GM19438 (cell line): Measurements from ENCODE around the gene CDHR4.
"Not testable (repeated sequence)": the region's sequence is repeated elsewhere in the genome, so short reads cannot be mapped to it uniquely, and the experiment has no call there.

Source experiments
- ATAC-seq: cut with Tn5 transposase; IDR thresholded peaks from one replicate; pipeline ENCODE4 v1.9.1; 2021; ENCODE audit warnings: low read depth; ENCODE audit not compliant: unreplicated experiment

Gene CDHR4, protein sequence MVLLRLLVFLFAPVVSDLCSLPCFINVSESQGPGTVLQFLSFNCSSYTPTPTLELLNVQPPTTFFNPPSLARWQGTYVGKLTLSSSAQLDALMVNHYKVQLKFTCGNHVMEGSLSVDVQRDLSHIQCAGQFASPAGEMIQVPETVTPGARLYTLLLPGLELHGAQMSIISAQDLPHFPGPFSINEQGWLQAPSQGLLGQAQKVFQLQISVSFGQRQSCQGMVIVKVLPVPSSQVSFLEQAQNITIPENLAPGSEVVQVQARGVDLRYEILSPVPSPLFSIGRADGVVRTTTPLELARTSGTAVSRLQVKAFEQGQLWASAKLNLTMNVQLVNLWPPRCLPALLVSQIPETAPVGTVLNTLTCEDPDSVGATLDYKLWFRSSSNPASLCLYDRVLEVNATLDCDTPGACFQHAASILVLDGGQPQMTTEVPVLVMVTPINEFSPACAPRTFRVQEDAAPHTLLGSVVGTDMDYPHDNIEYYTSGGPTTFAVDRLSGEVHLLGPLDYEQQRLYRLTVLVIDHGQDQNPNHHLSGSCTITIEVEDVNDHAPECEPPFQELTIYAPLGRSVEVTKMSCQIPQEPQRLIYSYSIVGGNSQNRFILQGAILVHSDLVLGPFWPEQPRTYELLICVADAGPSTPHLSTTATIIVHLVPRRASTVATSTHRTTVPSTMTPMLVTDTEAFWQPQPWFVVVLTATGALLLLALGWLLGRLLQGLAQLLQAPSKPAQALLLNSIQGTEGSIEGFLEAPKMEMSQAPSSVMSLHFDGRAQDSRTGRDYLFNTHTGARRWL

DNA sequence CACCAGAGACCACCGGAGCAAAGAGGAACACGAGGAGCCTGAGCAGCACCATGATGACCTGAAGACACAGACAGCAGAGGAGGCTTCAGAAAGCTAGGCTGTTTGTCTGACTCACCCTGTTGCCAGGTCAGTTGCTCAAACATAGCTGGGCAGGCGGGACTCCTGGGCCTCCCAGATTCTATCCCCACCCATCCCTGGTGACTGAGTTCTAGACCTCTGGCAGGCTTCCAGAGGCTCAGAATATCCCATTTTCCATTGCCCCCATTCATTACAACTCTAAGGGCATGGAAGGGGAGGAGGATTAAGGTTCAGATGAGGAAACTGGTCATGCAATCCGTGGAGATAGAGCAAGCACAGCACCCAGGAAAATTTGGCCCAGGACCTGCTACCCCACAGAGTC lies at the start of gene CDHR4:
TSS of gene CDHR4 (minus strand) at position 113 of the 400 bp plus-strand sequence. CDS start at position 52, 61 bp downstream.
- no peak for ATAC-seq

DNA sequence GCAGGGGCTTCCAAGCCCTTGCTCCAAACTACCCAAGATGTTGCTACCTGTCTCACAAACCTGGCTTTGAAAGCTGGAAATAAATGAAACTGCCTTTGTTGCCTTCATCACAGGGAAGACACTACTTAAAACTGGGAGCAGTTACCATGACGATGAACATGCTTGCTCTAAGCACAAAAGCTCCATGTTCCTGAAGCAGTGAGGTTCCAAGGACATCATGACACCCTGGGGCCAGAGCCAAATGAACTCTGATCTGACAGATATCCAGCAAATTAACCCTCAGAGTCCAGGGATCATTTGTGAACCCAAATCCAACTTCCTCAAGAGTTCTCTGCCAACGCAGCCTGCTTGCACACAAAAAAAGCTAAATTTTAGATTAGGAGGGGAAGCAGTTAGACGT lies 46.0 kb upstream of the CDHR4 start:
- no peak for ATAC-seq

- ATAC-seq, result no peak
Measured at GRCh38 chr3:49844464-49845183, 45.0 kb upstream of the CDHR4 start.

GRCh38 chr3:49842843-49843517 lies 43.3 kb upstream of the CDHR4 start:
- ATAC-seq, result no peak

DNA sequence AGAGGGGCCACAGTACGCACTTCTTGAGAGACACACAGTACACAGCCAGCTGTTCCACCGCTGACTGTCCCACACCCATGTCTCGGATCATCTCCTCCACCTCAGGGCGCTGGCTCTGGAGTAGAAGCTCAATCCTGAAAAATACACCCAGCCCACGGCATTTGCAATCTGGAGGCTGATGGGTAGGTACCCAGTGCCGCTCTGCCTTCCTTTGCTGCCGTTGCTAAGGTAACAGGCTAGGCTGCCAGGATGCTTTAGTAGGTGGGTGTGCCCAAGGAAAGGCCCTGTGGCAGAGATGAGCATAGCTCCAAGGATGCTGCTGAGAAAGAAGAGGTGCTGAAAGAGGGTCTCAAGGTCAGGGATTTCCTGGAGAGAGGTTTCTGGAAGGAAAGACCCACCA lies 42.1 kb upstream of the CDHR4 start:
- no peak for ATAC-seq

DNA sequence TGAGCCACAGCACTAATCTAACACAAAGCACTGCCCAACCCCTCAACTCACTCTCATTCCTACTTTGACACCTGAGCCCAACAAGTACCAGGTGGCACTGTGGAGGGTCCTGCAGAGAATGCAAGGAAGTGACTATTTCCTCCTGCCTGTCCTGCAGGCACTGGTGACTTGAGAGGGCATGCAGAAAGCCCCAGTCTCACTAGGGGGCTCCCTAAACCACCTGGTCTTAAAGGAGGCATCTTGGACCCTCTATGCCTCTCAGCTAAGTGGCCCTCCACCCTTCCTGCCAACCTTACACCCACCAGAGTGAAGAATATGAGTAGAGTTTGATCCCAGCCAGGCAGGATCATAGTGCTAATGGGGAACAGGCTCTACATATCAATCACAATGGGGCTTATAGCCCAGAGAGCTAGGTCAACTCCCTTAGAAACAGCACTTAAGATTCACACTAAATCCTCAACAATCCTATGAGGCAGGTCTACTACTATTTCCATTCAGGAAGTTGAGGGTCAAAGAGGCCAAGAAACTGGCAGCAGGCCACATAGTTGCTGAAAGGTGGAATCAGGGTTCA lies 41.5 kb upstream of the CDHR4 start:
- no peak for ATAC-seq

DNA sequence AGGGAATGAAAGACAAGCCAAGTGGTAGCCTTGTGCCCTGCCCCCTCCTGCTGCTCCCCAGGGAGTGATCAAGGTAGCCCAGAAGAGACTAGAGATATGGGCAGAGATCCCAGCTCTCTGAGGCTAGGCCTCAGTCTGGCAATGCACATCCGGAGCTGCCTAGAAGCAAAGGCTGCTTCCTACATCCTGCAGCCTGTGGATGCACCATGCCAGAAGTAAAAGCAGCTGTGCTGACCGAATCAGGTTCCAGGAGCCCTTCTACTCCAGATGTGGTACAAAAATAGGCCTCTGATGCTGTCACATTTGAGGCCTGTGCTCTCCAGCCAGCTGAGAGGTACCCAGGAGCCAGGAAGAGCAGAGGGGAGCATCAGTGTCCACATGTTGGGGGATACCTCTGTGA lies 40.7 kb upstream of the CDHR4 start:
- ATAC-seq, result no peak

DNA sequence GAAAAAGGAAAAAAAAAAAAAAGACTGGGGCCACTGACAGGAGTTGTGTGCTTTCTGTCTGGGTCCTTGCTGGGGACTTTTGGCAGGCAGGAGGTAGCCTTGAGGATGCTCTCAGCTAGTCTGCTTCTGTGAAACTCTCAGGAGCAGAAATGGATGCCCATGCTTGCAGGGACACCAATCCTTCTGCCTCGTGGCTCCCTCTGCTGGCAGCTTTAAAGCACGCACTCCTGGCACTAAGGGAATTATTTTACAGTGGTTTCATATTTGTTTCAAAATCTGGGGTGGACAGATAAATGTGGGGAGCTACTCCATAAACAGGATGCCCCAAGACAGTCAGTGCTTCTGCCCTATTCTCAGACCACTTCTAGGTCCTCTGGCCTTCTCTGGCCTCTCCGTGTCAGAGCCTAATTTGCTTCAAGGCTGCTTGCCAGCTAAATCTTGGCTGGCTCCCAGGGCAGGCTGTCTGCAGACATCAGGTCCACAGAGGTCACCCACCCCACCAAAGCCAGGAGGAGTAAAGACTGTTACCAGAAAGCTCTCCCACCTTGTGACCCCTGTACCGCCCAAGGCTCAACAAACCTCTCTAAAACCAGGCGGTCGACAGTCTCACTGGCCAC lies 39.6 kb upstream of the CDHR4 start:
- ATAC-seq, result no peak

DNA sequence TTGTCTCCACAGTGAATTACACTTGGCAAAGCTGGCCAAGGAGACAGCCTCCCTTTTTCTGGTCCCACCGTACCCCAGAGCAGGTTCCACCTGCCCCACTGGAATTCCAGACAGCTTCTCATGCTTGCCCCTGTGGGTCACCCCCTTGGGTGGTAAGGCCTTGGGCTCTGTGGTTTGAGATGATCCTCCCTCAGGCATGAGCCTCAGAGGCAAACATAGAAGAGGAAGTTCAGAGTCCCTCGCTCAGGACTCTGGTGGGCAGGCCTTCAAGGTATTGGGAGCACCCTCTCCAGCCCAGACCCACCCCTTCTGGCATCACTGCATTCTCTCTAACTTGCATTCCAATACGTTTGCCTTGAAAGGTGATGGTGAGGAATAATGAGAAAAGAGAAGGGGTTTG lies 31.7 kb upstream of the CDHR4 start:
- no peak for ATAC-seq

GRCh38 chr3:49826016-49826415 lies 26.3 kb upstream of the CDHR4 start:
- ATAC-seq, result no peak

DNA sequence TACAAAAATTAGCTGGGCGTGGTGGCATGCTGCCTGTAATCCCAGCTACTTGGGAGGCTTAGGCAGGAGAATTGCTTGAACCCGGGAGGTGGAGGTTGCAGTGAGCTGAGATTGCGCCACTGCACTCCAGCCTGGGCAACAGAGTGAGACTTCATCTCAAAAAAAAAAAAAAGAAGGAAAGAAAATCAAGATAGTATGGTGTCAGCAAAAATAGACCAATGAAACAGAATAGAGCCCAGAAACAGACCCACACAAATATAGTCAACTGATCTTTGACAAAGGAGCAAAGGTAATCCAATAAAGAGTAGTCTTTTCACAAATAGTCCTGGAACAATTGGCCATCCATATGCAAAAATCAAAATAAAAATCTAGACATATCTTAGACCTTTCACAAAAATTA lies 23.5 kb upstream of the CDHR4 start:
- ATAC-seq, result not testable (repeated sequence)

DNA sequence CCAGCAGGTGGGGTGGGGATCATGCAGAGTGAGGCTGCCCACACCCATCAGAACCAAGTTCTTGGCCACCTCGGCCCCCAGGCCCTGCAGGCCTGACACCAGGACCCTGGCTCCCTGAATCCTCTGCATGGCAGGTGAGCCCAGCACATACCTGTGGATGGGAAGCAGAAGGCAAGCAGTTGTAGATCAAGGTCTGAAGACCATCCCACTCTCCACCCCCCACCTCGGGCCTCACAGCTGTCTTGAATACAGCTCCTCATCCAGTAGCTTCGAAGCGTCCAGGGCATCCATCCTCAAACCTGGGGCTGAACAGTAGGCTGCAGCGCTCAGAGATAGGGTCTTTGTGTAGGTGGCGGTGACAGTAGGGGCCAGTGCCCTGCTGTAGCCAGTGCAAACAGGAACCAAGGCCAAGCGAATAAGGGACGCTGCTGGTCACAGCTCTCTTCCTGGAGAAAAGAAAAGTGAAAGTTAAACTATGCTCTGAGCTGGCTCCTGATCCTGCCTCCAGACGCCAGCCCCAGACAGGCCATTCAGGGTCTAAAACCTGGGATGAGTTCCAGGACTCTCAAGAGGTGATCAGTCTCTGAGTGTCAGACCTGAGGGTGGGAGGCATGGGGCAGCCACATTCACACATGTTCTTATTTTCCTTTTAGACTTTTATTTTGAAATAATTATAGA lies 14.0 kb upstream of the CDHR4 start, which contains the start of gene UBA7:
TSS of gene UBA7 (minus strand) at position 457 of the 678 bp plus-strand sequence. CDS start at position 291, 166 bp downstream.
- ATAC-seq, result no peak

DNA sequence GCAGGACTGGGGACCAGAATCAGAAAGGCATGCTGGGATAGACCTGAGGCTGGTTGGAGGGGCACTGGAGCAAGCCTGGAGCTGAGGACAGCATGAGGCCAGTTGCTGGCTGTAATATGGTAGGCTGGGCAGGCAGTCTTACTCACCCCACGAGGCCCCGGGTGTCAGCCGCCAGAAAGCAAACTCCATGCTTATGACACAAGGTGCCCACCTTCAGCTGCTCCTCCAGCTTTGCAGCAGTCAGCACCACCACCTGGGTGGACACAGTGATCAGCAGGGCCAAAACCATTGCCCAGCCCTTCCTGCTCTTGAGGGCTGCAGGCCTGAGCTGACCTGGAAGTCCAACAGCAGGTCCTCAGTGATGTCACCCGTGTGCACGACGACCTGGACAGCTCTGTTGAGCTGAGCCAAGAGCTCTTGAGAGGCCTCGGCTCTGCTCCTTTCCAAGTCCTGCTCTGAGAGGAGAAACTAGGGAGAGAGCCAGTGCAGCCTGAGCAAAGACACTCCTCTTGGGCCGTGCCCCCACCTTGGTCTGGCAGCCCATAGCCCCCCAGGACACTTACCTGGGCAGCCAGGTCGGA lies 13.3 kb upstream of the CDHR4 start:
- ATAC-seq, result no peak

DNA sequence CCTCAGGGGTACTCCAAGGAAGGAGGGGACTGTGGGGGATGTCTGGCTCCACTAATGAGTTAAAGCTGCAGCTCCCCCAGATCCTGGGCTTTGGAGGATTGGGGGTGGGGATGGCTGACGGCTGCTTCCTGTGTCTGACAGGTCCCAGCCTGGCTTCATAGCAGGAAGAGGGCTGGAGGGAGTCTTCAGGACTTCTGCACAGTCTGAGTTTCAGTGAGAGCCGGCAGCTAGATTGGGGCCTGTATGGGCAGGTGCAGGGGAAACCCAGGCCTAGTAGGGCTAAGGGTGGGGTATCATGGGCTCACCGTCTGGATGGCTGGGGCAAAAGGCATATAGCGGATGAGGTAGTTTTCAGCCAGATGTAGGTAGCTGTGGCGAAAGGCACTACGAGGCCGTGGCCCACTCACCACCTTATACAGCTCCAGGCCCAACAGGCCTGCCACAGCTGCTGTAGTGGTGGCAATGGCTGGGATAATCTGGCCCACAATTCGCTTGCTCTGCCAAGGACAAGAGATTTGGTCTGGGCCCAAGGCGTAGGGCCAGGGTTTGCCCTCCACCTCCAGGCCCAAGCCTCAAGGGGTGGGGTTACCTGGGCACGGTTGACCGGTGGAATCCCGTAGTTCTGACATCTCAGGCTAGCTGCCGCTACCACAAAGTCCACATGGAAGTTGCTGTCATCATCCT lies 7.9 kb upstream of the CDHR4 start:
- ATAC-seq, result no peak

GRCh38 chr3:49806850-49807249 lies 7.2 kb upstream of the CDHR4 start:
- ATAC-seq, result no peak

GRCh38 chr3:49805897-49806701 lies 6.4 kb upstream of the CDHR4 start:
- ATAC-seq, result no peak

- ATAC-seq, result no peak
Measured at GRCh38 chr3:49805367-49805782, 5.7 kb upstream of the CDHR4 start.
